Astrocyte (in vitro differentiated cells and primary cell): Measurements from ENCODE around the gene COPB2. TPM values are rescaled to one million over a fixed set of nuclear protein-coding genes. Genes with fewer than 3 reads are reported as not detected.
A peak's percentile ranks its signal among the peaks of the same experiment; 100 is the strongest.

Source experiments
- DNase-seq: peaks from one replicate; pipeline ENCODE4 v3.0.0-alpha.2; 2010; ENCODE audit warnings: low read depth
- FAIRE-seq: peaks from 2 replicates; lab custom pipeline; 2011; peaks lifted over from hg19 to GRCh38; lab: Jason Lieb, UNC
- H2AFZ ChIP-seq: 2 replicates; pipeline ENCODE4 v1.6.0; 2012; ENCODE audit warnings: low read depth, low read length, inconsistent platforms
- H3K27ac ChIP-seq: 2 replicates; pipeline ENCODE4 v1.5.1; 2011; ENCODE audit warnings: low read depth, low read length, inconsistent platforms
- H3K27me3 ChIP-seq: 2 replicates; pipeline ENCODE4 v1.6.0; 2011; ENCODE audit warnings: low read length, inconsistent platforms; ENCODE audit not compliant: insufficient read depth
- H3K36me3 ChIP-seq: 2 replicates; pipeline ENCODE4 v1.5.1; 2011; ENCODE audit warnings: low read length, inconsistent platforms; ENCODE audit not compliant: insufficient read depth
- H3K4me1 ChIP-seq: 2 replicates; pipeline ENCODE4 v1.5.1; 2011; ENCODE audit warnings: low read length, inconsistent platforms; ENCODE audit not compliant: insufficient read depth
- H3K4me2 ChIP-seq: 2 replicates; pipeline ENCODE4 v1.6.0; 2012; ENCODE audit warnings: low read length, inconsistent platforms
- H3K4me3 ChIP-seq: 2 replicates; pipeline ENCODE4 v1.5.1; 2011; ENCODE audit warnings: low read depth, mild to moderate bottlenecking, low read length, inconsistent platforms; ENCODE audit not compliant: insufficient read depth
- H3K79me2 ChIP-seq: 2 replicates; pipeline ENCODE4 v1.6.0; 2012; ENCODE audit warnings: mild to moderate bottlenecking, low read length, inconsistent platforms; ENCODE audit not compliant: insufficient read depth
- H3K9ac ChIP-seq: 2 replicates; pipeline ENCODE4 v1.6.0; 2012; ENCODE audit warnings: mild to moderate bottlenecking, low read length, inconsistent platforms
- H3K9me3 ChIP-seq: 2 replicates; pipeline ENCODE4 v1.5.1; 2012; ENCODE audit warnings: low read depth, mild to moderate bottlenecking, low read length, inconsistent platforms; ENCODE audit not compliant: insufficient read depth
- H4K20me1 ChIP-seq: 2 replicates; pipeline ENCODE4 v1.6.0; 2012; ENCODE audit warnings: low read length, inconsistent platforms; ENCODE audit not compliant: insufficient read depth
- H3K27ac Mint-ChIP-seq: one replicate; pipeline ENCODE4 v1.8.0; 2021; ENCODE audit warnings: mild to moderate bottlenecking, mixed read lengths; ENCODE audit not compliant: unreplicated experiment
- H3K27me3 Mint-ChIP-seq: one replicate; pipeline ENCODE4 v1.8.0; 2021; ENCODE audit warnings: low read depth, mixed read lengths; ENCODE audit not compliant: unreplicated experiment
- H3K36me3 Mint-ChIP-seq: one replicate; pipeline ENCODE4 v1.8.0; 2021; ENCODE audit warnings: low read depth, mixed read lengths; ENCODE audit not compliant: unreplicated experiment
- H3K4me1 Mint-ChIP-seq: one replicate; pipeline ENCODE4 v1.8.0; 2021; ENCODE audit warnings: low read depth, mixed read lengths; ENCODE audit not compliant: unreplicated experiment
- H3K4me3 Mint-ChIP-seq: one replicate; pipeline ENCODE4 v1.8.0; 2021; ENCODE audit warnings: mild to moderate bottlenecking, moderate library complexity, mixed read lengths; ENCODE audit not compliant: unreplicated experiment
- H3K9me3 Mint-ChIP-seq: one replicate; pipeline ENCODE4 v1.8.0; 2021; ENCODE audit warnings: mild to moderate bottlenecking, mixed read lengths; ENCODE audit not compliant: unreplicated experiment
- EZH2 ChIP-seq: IDR thresholded peaks from 2 replicates; pipeline ENCODE4 v1.6.1; 2012; ENCODE audit warnings: mild to moderate bottlenecking, low read length, inconsistent platforms; ENCODE audit not compliant: insufficient read depth
- total RNA-seq: library from RNA; stranded (reverse); gene quantifications from 2 replicates; pipeline ENCODE4 v1.2.1, GENCODE V29; 2021
- TF ChIP-seq, protein P1 (sequence below): IDR thresholded peaks from 2 replicates; pipeline ENCODE4 v1.5.1; 2011; ENCODE audit warnings: low read depth, mild to moderate bottlenecking, inconsistent platforms, low read length, moderate library complexity; ENCODE audit not compliant: insufficient read depth

Gene COPB2
- total RNA-seq, 1 donor from 2014 or later = 269 TPM

DNA sequence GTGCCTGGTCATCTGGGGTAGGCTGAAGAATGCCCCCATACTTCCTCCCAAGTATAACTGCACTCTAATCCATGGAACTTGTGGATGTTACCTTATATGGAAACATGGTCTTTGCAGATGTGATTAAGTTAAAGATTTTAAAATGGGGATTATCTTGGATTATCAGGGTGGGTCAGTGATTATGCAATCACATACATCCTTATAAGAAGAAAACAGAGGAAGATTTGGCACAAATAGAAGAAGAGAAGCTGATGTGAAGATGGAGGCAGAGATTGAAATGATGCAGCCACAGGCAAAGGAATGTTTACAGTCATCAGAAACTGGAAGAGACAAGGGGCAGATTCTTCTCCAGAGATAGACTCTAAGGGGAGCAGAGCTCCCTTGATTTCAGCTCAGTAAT, 47.4 kb downstream of the COPB2 start:
- H3K27ac Mint-ChIP-seq = no peak overlapping the region
- Histone ChIP-seq H3K9ac (no peak overlapping the region), H3K79me2 (peaks cover 33% of the 10 kb centered on the region), H3K36me3 (peaks cover 7% of the 10 kb centered on the region), H2AFZ (no peak overlapping the region), H4K20me1 (peaks cover 13% of the 10 kb centered on the region), H3K27ac (no peak overlapping the region), H3K4me3 (no peak overlapping the region), H3K27me3 (peaks cover 7% of the 10 kb centered on the region), H3K4me1 (peaks cover 18% of the 10 kb centered on the region), H3K4me2 (no peak overlapping the region), H3K9me3 (no peaks in the 10 kb centered on the region)
- no peaks in the 10 kb centered on the region for H3K36me3 Mint-ChIP-seq
- H3K9me3 Mint-ChIP-seq = no peaks in the 10 kb centered on the region
- DNase-seq = no peak
- no peak for TF ChIP-seq EZH2
- peaks cover 18% of the 10 kb centered on the region for H3K4me1 Mint-ChIP-seq
- no peak overlapping the region for H3K4me3 Mint-ChIP-seq
- peaks cover 21% of the 10 kb centered on the region for H3K27me3 Mint-ChIP-seq
- no peak for FAIRE-seq

DNA sequence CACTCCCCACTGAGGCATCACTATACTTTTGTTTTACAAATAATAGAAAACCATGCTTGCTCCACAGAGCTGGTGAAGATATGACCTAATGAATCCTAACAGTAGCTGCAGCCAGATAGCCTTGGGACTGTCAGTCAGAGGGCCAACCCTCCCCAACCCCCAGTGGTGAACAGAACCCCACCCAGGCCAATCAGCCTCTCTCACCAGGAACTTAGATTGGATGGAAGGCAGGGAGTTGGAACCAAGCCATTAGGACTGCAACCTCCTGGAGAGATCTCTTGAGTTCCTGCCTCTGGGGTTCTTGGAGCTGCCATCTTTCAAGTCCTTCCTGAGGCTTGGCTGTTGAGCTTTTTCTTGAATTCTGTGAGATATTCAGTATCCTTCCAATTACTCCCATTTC, 48.7 kb downstream of the COPB2 start:
- H3K27ac ChIP-seq = no peak overlapping the region
- H3K27me3 ChIP-seq = peaks cover 7% of the 10 kb centered on the region
- H3K9ac ChIP-seq = no peak overlapping the region
- no peaks in the 10 kb centered on the region for H3K9me3 ChIP-seq
- no peaks in the 10 kb centered on the region for H3K36me3 Mint-ChIP-seq
- H3K4me3 ChIP-seq = no peak overlapping the region
- DNase-seq (no peak), FAIRE-seq (no peak)
- peaks cover 20% of the 10 kb centered on the region for H3K79me2 ChIP-seq
- H4K20me1 ChIP-seq = peaks cover 9% of the 10 kb centered on the region
- H3K4me1 Mint-ChIP-seq = peaks cover 18% of the 10 kb centered on the region
- H2AFZ ChIP-seq = no peak overlapping the region
- H3K36me3 ChIP-seq = no peaks in the 10 kb centered on the region
- peaks cover 21% of the 10 kb centered on the region for H3K27me3 Mint-ChIP-seq
- H3K4me2 ChIP-seq = no peak overlapping the region
- H3K4me3 Mint-ChIP-seq = no peak overlapping the region
- peaks cover 18% of the 10 kb centered on the region for H3K4me1 ChIP-seq
- no peaks in the 10 kb centered on the region for H3K9me3 Mint-ChIP-seq
- TF ChIP-seq, protein P1, sequence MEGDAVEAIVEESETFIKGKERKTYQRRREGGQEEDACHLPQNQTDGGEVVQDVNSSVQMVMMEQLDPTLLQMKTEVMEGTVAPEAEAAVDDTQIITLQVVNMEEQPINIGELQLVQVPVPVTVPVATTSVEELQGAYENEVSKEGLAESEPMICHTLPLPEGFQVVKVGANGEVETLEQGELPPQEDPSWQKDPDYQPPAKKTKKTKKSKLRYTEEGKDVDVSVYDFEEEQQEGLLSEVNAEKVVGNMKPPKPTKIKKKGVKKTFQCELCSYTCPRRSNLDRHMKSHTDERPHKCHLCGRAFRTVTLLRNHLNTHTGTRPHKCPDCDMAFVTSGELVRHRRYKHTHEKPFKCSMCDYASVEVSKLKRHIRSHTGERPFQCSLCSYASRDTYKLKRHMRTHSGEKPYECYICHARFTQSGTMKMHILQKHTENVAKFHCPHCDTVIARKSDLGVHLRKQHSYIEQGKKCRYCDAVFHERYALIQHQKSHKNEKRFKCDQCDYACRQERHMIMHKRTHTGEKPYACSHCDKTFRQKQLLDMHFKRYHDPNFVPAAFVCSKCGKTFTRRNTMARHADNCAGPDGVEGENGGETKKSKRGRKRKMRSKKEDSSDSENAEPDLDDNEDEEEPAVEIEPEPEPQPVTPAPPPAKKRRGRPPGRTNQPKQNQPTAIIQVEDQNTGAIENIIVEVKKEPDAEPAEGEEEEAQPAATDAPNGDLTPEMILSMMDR = no peak
- no peak for TF ChIP-seq EZH2
- H3K27ac Mint-ChIP-seq = no peak overlapping the region

DNA sequence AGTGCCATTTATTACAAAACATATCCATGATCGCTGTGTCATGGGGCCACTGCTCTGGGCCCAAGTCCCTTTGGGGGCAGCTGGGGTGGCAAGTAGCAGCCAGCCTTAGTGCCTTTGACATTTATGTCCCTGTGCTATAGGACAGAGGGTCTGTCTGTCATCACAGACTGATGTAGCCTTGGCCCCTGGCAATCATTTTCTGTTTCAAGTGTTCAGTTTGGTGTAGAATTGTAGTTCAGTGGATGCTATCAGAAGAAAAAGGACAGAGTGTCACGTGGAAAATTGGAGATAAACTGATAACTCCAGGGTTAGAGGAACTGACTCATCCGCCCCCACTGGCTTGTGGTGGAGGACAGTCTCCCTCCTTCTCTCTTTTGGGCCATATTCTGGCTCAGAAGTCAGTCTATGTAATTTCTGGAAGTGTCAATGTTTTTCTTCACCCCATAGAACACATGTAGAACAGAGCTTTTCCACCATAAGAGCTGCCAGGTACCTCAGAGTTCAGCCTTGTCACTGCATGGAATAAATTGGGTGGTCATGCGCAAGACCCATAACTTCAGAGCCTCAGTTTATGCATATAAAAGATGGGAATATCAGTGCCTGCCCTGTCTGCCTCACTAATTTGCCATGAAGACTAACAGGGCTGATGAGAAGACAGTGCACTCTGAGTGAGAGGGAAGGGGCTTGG, 50.1 kb downstream of the COPB2 start:
- peaks cover 26% of the 10 kb centered on the region for H3K27me3 Mint-ChIP-seq
- H3K27ac Mint-ChIP-seq = no peak overlapping the region
- no peaks in the 10 kb centered on the region for H3K36me3 Mint-ChIP-seq
- peaks cover 6% of the 10 kb centered on the region for H3K79me2 ChIP-seq
- peaks cover 7% of the 10 kb centered on the region for H3K27me3 ChIP-seq
- no peak overlapping the region for H3K27ac ChIP-seq
- no peaks in the 10 kb centered on the region for H3K9me3 Mint-ChIP-seq
- peaks cover 18% of the 10 kb centered on the region for H3K4me1 Mint-ChIP-seq
- TF ChIP-seq, protein P1 = no peak
- TF ChIP-seq EZH2 = no peak
- no peaks in the 10 kb centered on the region for H3K9me3 ChIP-seq
- no peak overlapping the region for H3K4me3 Mint-ChIP-seq
- H3K4me1 ChIP-seq = peaks cover 6% of the 10 kb centered on the region
- H3K36me3 ChIP-seq = no peaks in the 10 kb centered on the region
- DNase-seq (peak; percentile 4), FAIRE-seq (no peak)
- no peaks in the 10 kb centered on the region for H4K20me1 ChIP-seq
- no peak overlapping the region for H3K4me3 ChIP-seq
- no peak overlapping the region for H3K9ac ChIP-seq
- peak overlapping the region; percentile 18 for H3K4me2 ChIP-seq
- no peak overlapping the region for H2AFZ ChIP-seq
